GM18498 (cell line): ENCODE data around the gene CCDC12.

ENCODE experiments used
- ATAC-seq: cut with Tn5 transposase; IDR thresholded peaks from one replicate; pipeline ENCODE4 v1.9.1; 2021; ENCODE audit warnings: mild to moderate bottlenecking, moderate library complexity; ENCODE audit not compliant: unreplicated experiment

CCDC12 gene

DNA sequence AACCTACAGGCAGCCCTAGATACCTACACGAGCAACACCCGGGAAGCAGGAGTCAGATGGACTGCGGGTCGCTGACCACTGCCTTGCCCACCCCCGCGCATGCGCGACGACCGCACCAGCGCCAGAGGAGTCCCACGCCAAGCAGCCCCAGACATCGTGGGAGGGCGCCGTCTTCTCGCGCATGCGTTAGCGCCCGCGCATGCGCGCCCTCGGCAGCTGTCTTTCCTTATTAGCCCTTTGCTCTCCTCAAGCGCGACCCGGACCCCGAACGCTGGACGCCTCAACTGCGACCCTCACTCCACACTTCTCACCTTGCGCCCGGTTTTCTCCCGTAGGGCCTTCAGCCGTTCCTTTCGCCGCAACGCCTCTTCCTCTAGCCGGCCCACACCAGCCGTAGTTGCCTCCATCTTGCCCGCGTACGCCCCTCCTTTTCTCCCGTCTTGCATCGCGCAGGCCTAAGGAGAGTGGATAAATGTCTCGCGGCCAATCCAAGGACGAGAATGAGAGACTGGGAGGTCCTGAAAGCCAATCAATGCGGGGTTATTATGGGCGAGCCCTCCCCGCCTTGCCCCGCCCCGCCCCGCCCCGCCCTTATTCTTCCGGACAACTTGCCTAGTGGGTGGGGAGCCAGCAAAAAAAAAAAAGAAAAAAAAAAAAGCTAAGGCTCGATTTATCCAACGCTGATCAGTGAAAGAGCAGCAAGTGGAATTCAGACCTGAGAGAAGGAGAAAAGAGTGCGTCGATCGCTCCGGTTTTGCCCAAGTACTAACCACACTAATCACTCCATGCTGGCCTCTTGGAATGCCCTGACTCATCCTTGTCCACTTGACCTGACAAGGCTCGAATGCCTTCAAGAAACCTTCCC, at the start of gene CCDC12:
Gene CCDC12 (minus strand): TSS at position 420 of the 865 bp plus-strand sequence. CDS start 13 bp downstream, at position 407.
- peak; percentile 61 for ATAC-seq

GRCh38 chr3:47024932-47025331, 48.4 kb upstream of the CCDC12 start:
- no peak for ATAC-seq

- no peak for ATAC-seq
Measured at GRCh38 chr3:47022641-47023071, 46.1 kb upstream of the CCDC12 start.

- no peak for ATAC-seq
Measured at GRCh38 chr3:47020311-47020710, 43.8 kb upstream of the CCDC12 start.

DNA sequence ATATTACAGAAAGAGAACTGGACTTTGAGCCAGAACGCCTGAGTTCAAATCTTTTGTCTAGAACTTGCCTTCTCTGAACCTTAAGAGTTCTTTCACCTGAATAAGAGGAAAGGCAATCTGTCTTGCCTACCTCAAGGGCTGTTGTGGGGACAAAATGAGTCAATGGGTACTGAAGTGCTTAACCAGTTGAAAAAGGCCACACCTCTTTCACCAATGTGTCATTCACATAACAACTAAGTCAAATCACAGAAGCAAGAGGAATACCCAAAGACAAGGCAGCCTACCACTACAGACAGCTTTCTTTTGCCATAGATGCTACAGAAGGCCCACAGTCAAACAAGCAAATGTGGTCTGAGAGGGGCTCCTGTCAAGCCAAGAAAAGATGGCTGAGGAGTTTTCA, 42.7 kb upstream of the CCDC12 start:
- peak; percentile 50 for ATAC-seq

- no peak for ATAC-seq
Measured at GRCh38 chr3:47018269-47018611, 41.7 kb upstream of the CCDC12 start.

DNA sequence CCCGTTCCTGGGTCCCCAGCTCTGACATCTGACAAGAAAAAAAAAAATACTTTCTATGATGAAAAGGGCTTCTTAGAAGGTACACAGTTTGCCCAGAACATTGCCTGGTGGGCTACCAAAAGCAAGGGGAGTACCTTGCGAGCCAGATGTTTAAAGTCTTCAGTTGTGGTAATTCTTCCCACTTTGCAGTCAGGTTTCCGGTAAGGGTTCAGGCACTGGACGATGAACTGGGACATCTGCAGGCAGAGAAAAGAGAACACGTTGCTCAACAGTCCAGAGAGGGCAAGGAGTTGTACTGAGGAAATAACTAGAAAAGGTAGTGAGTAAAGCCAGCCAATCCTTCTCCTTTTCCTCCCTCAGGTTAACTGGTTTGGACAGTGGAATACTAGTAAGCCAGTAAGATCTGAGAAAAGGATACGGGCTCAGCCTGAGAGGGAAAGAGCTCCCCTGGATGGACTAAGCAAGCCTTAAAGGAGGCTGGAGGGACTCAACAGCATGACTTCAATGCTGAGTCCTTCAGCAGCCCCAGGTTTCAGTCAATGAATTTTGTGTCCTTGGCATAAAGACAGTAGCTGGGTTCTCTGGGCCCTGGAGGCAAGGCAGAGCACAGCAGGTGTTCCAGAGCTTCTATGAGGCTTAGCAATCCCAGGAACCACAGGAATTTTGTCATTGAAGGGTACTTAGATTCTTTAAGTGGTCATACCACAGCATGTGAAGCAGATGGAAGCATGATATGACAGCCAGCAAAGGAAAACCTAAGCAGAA, 41.1 kb upstream of the CCDC12 start:
- no peak for ATAC-seq

GRCh38 chr3:47016934-47017435, 40.4 kb upstream of the CCDC12 start:
- no peak for ATAC-seq

DNA sequence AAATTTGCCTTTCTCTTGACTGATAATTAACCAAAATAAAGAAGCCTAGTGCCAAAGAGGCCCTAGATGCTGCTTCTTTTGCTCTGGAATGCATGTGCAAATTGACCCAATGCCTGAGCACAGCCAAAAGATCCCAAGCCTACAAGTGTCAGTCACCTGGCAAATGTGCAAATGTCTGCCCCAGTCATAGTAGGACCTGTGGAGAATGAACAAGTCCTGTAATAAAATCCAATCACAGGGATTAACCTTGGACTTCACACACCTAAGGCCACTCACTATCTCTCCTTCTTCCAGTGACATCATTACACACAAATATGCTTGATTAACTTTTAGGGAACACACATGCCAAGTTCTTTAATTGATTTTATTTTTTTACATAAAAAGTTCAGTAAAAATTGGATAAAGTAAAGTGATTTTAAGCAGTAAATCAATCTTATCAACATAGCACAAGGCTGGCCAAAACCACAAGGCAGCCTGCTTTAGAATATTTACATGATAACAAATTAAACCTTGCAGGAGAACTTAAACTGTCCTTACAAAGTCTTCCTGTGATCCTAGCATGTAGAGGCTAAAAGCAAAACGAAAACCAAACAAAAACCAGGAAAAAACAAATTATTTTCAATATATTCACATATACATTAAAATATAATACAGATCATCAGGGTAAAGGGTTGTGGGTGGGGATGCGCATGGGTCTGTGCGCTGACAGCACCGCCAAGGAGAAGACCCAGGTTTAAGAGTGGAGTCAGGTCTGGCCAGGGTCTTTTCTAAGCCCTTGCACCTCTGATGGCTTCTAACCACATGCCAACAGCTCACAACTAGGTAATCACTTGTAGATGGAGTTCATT, 39.8 kb upstream of the CCDC12 start:
- no peak for ATAC-seq

DNA sequence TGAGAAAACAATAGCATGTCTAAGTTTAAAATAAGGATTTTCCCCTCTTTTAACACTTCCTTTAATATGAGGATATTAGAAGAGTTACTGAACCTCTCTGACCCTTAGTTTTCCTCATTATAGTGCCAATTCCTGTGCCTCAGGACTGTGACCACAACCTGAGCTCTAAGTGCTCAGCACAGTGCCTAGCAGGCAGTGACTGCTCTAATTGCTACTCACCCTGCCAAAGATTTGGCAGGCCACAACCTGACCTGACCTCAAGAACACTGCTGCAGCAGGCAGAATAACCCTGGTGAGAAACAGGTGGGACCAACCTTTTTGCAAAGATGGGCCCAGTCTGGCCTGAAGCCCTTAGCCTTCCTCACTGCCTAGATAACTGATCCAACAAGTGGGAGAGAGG, 38.6 kb upstream of the CCDC12 start:
- ATAC-seq: no peak

GRCh38 chr3:47014036-47014435, 37.5 kb upstream of the CCDC12 start:
- no peak for ATAC-seq

DNA sequence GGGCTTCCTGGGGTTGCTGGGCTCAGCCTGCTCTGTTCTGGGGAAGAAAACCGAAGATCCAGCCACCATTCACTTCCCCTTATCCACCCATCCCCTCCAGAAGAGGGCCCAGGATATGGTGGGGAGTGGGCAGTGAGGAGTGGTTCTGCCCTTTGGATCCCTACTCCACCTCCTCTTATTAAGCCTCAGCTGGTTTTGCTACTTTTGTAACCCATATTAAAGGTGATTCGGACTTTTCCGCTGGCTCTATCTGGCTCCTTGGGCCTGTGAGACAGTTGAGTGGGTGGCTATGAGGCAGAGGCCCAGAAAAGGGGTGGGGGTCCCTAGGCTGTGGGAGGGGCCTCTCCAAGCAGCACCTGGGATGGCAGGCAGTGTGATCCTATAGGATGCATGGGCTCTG, 36.7 kb upstream of the CCDC12 start:
- no peak for ATAC-seq

DNA sequence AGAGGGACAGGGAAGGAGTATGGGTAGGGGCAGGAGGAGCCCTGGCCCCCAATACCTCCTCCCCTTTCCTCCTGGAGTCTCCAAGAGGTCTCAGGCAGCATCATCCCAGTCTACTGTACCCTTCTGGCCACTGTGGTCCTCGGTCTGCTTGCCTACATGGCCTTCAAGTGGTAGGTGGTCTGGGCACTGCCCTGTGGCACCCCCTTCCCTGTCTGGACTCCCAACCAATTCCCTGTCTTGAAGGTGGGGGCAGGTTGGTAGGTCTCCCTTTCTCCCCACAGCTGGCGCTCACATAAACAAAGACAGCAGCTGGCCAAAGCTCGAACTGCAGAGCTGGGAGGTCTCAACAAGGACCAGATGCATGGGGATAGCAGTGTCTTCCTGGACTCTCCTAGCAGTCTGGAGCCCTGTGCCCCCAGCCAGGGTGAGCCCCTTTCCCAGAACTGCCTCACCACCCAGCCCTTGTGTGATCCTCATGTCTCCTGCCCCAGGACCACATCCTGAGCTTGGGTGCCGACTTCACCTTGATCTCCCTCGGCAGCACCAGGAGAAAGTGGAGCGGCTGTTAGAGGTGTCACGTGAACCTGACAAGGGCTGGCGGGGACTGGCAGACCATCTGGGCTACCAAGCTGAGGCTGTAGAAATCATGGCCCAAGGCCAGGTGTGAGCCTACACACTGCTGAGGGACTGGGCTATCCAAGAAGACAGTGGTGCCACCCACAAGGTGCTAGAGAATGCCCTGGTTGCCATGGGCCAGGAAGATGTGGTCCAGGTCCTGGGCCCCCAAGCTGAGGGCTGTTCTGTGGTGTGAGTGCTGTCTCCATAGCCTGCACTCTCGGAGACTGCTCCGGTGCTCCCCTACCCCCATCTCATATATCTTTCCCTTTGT, 36.0 kb upstream of the CCDC12 start:
- no peak for ATAC-seq

DNA sequence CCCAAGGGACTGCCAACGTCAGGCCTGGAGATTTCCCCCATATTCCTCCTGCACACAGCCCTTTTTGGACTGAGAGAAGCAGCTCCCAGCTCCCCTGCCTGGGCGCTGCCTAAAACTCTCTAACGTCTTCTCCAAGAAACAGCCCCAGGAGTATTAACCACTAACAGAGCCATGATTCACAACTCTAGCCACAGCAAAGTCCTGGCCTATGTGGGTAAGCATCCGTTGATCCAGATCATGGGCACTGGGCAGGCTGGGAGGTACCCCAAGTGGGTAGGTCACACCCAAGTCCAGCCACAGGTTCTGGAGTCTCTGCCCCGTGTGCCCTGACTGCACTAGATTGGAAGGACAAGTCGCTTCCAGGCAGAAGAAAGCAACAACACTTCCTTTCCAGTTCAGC, 34.8 kb upstream of the CCDC12 start:
- ATAC-seq: no peak

DNA sequence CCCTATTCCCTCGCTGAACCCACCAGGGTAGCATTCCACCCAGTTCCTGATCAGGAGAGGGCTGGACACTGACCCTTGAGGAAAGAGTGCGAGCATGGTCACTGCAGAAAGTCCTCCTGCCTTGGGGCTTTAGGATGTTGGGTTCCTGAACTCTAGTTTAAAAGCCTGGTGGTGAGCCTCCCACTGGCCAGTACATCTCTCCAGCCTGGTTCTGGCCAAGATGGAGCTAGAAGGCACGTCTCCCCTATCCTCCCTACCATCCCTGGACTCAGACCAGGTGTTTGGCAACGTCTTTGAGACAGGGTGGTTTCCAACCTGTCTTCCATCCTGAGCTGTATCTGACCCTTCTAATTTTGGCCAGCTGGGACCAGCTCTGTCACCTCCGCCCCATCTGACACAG, 34.4 kb upstream of the CCDC12 start:
- ATAC-seq: no peak

- no peak for ATAC-seq
Measured at GRCh38 chr3:47010111-47010712, 33.7 kb upstream of the CCDC12 start.

GRCh38 chr3:47009225-47010110, 32.9 kb upstream of the CCDC12 start:
- ATAC-seq: peak; percentile 86

GRCh38 chr3:47008851-47009224, 32.3 kb upstream of the CCDC12 start:
- no peak for ATAC-seq
